Ramos (cell line): Measurements from ENCODE around the gene CLECL1.
"Not testable (repeated sequence)": the region's sequence is repeated elsewhere in the genome, so short reads cannot be mapped to it uniquely, and the experiment has no call there.

Experiments
- in situ Hi-C: fragments of 300-500 bp; cut with MboI; formaldehyde crosslinking; loops from one replicate; pipeline ENCODE4 v1.14.3; 2022; ENCODE audit warnings: low sequenced_read_pairs; ENCODE audit not compliant: unreplicated experiment

CLECL1 gene

DNA sequence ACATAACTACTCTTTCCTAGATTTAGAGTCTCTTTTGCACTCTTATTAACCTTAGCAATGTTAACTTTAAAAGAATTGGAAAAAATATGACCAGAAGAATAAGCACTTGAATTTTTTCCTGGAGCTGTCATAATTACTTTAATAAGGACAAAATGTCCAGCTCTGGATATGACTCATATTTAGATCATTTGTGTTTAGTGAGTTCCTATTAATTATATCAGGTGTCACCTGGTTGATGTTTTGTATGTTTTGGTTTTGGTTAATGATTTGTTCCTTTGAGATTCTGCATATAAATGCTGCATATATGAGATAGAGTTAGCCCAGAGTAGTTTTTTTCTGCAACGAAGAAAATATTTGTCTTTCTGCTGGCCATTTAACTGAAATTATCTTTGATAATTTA lies 5.1 kb downstream of the CLECL1 start:
- in situ Hi-C loops: loop anchor here (25.0 kb wide), 1 partner anchor 834 kb away; no protein-coding TSS in a partner anchor

GRCh38 chr12:9725213-9725870 lies 7.6 kb downstream of the CLECL1 start:
- in situ Hi-C loops: loop anchor here (25.0 kb wide), 1 partner anchor 837 kb away; no protein-coding TSS in a partner anchor

DNA sequence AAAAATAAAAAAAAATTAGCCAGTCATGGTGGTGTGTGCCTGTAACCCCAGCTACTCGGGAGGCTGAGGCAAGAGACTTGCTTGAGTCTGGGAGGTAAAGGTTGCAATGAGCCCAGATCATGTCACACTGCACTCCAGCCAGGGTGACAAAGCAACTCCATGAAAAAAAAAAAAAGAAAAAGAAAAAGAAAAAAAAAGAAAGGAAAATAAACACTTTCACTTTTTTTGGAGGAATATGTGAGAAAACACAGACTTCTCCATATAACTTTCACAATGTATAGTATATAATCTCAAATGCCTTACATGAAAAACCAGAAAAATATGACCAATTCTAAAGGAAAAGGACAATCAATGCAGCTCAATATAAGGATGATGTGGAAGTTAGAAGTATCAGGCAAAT lies 8.9 kb downstream of the CLECL1 start:
- in situ Hi-C loops: no loop called here

- in situ Hi-C loops: no loop called here
These were observed 11.4 kb downstream of the CLECL1 start for GRCh38 chr12:9721394-9722092.

DNA sequence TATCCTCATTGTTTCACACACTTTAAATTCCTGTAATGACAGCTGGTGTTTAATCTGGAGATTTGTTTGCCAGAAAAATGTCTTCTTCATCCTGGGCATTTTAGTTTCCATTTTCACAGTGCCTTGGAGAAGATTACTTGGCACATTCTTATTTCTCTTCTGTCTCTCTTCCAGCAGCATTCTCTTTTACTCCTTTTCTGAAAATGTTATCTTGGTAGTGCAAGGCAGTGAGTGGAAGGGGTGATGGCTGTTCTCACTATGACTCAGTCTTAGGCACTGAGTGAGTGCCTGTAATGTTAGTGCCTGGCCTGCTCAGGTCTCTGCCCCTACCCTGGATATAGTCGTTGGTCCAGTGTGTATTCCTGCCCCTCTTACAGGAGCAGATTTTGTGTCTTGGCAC lies 13.1 kb downstream of the CLECL1 start:
- in situ Hi-C loops: no loop called here

GRCh38 chr12:9718968-9719367 lies 13.9 kb downstream of the CLECL1 start:
- in situ Hi-C loops: no loop called here

GRCh38 chr12:9717070-9717925 lies 15.6 kb downstream of the CLECL1 start:
- in situ Hi-C loops: no loop called here

DNA sequence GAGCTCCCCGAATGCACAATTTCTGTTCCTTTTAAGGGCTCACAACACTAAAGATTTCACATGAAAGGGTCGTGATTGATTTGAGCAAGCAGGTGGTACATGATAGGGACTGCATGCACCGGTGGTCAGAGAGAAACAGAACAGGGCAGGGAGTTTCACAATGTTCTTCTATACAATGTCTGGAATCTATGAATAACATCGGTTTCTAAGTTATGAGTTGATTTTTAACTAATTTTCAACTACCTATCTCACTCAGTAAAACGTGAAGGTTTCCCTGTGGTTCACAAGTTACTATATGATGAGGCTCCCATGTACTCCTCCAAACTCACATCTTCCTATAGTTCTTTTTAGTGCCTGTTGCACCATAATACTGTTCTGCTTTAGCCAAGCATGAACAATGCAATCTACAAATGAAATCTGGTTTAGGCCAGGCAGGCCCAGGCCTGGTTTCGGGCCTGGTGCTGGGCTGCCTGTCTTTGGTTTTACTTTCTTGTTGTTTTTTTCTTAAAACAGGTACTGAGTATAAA lies 19.8 kb downstream of the CLECL1 start:
- in situ Hi-C loops: not testable (repeated sequence)

- in situ Hi-C loops: no loop called here
These were observed 21.2 kb downstream of the CLECL1 start for GRCh38 chr12:9711664-9712063.

DNA sequence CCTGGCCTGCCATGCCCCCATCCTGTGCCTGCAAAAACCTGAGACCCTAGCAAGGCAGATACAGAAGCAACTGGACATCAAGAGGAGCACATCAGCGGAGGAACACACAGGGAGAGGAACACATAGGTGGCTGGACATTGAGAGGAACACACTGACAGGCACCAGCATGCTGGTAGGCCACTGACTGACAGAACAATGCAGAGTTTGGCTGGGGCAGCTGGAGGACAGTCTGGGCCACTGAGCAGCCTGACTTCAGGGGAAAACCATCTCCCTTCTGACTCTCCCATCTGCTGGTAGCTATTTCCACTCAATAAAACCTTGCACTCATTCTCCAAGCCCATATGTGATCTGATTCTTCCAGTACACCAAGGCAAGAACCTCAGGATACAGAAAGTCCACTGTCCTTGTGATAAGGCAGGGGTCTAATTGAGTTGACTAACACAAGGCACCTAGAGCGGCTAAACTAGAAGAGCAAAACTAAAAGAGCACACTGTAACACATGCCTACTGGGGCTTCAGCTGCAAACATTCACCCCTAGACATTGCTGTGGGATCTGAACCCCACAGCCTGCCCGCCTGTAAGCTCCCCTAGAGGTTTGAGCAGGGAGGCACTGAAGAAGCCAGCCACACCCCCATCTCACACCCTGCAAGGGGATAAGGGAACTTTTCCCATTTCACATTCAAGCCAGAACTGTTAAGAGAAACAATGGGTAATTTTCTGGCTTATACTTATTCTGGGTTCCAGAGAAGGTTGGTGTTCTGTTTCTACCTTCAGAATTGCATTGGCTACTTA lies 22.1 kb downstream of the CLECL1 start:
- in situ Hi-C loops: no loop called here

DNA sequence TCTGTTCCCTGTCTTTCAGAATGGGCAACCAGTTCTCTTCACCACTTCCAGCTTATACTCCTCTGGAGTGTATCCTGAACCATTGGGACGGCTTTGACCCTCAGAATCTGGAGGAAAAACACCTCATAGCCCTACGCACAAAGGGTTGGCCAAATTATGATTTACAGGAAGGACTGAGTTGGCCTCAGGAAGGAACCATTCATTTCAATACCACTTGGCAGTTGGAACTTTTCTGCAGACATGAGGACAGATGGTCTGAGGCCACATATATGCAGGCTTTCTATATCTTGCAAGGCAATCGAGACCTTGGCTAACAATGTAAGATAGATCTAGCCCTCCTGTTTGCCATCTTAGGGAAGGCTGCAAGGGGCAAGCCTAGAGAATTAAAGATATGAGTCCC lies 24.0 kb downstream of the CLECL1 start:
- in situ Hi-C loops: loop anchor here (5.0 kb wide), 1 partner anchor 77 kb away; no protein-coding TSS in a partner anchor

DNA sequence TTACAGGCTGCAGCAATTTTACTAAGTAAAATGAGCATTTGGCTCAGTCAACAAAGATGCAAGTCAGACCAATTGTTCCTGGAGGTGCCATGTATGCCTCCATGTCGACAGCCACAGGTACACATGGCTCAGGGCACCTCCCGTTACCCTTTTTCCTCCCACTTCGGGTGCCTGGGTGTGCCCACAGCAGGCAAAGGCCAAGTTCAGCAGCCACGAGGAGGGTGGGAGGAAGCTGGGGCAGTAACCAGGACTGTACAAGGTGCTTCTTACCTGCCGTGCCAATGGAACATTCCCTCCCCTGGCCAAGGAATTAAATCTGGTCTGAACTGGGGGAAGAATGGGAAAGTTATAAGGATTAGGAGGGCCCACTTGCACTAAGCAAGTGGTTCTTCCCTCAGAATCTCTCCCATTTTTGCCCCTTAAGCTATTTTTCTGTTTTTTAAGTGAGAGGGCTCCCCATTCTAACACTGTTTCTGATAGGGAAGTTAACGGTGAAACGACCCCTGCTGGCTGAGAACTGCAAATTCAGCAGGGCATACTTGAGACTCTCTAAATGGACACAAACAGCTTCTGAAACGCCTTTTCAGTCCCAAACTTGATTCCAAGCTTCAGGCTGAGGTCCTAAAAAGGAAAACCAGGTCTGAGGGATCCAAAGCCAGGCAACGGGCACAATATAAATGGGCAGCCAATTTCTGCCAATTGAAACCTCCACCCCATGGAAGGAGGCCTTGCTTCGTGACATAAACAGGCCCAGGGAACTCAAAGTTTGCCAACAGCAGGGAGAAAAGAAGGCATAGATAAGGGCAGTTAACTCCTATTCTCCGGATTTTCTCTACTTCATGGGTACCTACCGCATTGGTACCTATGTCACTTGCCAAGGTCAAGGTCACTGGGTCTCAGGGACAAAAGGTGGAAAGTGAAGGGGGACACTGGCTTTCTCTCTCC lies 24.8 kb downstream of the CLECL1 start:
- in situ Hi-C loops: loop anchor here (5.0 kb wide), 1 partner anchor 76 kb away; no protein-coding TSS in a partner anchor

- in situ Hi-C loops: loop anchor here (5.0 kb wide), 1 partner anchor 75 kb away; no protein-coding TSS in a partner anchor
These were observed 25.5 kb downstream of the CLECL1 start for GRCh38 chr12:9707356-9707755.

- in situ Hi-C loops: loop anchor here (5.0 kb wide), 1 partner anchor 74 kb away; no protein-coding TSS in a partner anchor
These were observed 26.7 kb downstream of the CLECL1 start for GRCh38 chr12:9706086-9706685.

GRCh38 chr12:9704561-9704960 lies 28.3 kb downstream of the CLECL1 start:
- in situ Hi-C loops: not testable (repeated sequence)

DNA sequence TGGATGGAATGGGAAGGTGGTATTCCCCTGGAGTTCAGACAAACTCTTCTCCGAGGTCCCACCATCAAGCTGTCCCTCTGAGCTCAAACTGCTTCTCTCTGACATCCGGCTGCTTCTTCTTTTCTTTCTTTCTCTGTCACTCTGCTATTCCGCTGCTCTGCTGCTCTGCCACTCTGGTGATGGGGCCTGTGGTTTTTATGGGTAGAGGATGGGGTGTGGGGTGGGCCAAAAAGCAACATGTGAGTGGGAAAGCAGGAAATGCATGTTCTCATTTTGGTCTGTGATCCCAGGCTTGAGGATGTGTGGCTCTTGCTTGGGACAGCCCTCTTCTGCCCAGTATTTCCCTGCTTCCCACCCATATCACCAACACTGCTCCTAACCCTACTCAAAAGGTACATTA lies 30.6 kb downstream of the CLECL1 start:
- in situ Hi-C loops: no loop called here

DNA sequence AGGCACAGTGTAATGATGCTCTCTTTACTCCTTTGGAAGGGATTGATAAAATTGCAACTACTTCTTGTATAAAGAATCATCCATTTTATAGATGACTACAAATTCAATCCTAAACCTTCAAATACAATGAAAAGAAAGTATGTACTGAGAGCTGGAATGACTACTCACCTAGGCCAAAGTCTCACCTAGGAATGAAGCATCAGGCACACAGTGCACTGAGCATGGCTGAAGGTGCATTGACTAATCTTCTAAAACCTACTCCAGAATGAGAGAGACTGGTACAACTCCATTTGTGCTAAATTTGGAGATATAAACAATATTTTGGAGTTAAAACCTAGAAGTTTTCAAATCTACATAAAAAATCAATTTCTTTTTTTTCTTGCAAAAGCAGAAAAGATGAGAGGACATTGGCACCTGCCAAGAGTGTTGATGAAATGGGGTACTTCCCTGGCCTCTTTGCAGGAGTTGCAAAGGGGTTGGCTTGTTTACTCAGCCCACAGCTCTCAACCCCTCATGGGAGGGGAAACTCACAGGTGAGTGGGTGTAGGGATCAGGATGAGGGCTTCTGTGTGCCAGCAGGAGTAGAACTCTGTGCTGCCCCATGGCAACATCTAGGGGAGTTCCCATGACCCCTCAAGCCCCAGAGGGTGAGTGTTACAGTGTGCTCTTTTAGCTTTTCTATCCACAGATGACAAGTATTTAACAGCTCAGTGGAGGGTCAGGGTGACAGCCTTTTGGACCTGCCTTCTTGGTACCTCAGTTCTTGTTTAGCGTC lies 31.3 kb downstream of the CLECL1 start:
- in situ Hi-C loops: no loop called here

GRCh38 chr12:9700606-9700956 lies 32.3 kb downstream of the CLECL1 start:
- in situ Hi-C loops: no loop called here
